DND-41 (cell line): Measurements from ENCODE around the gene PAPSS2.

Experiments used
- CTCF ChIP-seq: IDR thresholded peaks from 2 replicates; pipeline ENCODE4 v1.5.1; 2012; ENCODE audit warnings: borderline replicate concordance, low read length, moderate library complexity, mild to moderate bottlenecking; ENCODE audit not compliant: poor library complexity, severe bottlenecking; ENCODE audit errors: extremely low read depth
- EZH2 ChIP-seq: IDR thresholded peaks from 3 replicates; pipeline ENCODE4 v1.6.1; 2012; ENCODE audit warnings: borderline replicate concordance, low read depth, mild to moderate bottlenecking, moderate library complexity, low read length, inconsistent platforms; ENCODE audit not compliant: severe bottlenecking

DNA sequence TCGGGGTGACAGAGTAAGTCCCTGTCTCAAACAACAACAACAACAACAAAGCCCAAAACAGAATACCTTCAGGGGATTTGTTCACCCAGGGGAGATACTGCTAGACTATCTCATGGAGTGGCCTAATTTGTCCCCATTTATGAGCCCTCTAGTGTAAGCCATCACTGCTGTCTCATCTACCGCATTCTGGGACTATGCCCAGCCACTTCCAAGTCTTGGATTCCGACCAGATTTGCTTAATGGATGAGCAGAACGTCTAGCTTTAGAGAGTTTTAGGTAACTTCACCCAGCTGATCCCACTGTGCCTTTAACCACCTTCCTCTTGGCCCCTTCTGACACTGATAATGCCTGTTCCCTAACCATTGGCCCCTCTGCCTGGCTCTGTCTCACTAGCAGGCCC is 47.1 kb downstream of the PAPSS2 start:
- TF ChIP-seq CTCF, result no peak
- no peak for TF ChIP-seq EZH2
